ENCODE results near the gene ANK2. TPM values are rescaled to one million over a fixed set of nuclear protein-coding genes. Genes with fewer than 3 reads are reported as not detected.

ANK2 gene
- total RNA-seq, 1 experiment from 2014 or later, result 5.6 TPM

DNA sequence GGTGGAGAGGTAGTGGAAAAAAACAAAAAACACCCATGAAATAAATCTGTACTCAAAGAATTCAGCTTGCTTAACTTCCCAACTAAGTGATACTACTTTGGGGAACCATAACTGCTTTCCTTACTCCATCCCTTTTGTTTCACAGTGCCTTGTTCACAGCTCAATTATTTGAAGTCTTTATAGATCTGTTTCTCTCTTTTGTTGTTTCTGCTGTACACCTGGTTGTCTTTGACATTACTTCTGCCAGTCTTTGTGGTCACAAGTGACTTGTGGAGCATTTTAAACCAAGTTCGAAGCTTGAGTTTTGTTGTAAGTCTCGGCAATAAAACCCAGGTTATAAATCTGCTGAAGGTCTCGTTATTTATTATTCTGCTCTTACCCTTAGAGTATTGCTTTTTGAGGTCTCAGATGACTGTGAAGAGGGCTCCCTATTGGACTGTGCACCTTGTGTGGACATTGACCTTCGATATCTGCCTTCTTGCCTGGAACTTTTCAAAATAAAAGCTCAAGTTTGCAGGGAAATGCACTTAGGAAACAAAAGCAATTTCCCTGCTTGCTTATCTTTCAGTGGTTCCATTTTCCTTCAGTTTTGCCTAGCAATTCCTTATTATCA lies 59.8 kb downstream of the ANK2 start (continued):
- no peak for TF ChIP-seq FOSL1 (IDR thresholded peaks at IDR 0.05; ENCODE audit: low read depth)
- TF ChIP-seq, protein P1, sequence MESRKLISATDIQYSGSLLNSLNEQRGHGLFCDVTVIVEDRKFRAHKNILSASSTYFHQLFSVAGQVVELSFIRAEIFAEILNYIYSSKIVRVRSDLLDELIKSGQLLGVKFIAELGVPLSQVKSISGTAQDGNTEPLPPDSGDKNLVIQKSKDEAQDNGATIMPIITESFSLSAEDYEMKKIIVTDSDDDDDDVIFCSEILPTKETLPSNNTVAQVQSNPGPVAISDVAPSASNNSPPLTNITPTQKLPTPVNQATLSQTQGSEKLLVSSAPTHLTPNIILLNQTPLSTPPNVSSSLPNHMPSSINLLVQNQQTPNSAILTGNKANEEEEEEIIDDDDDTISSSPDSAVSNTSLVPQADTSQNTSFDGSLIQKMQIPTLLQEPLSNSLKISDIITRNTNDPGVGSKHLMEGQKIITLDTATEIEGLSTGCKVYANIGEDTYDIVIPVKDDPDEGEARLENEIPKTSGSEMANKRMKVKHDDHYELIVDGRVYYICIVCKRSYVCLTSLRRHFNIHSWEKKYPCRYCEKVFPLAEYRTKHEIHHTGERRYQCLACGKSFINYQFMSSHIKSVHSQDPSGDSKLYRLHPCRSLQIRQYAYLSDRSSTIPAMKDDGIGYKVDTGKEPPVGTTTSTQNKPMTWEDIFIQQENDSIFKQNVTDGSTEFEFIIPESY (IDR thresholded peaks at IDR 0.05; ENCODE audit: extremely low read depth, insufficient replicate concordance, low read length), result no peak
- TF ChIP-seq YY1 (IDR thresholded peaks at IDR 0.05; ENCODE audit: extremely low read depth, insufficient replicate concordance, low read depth, low read length), result no peak
- TF ChIP-seq, protein P2, sequence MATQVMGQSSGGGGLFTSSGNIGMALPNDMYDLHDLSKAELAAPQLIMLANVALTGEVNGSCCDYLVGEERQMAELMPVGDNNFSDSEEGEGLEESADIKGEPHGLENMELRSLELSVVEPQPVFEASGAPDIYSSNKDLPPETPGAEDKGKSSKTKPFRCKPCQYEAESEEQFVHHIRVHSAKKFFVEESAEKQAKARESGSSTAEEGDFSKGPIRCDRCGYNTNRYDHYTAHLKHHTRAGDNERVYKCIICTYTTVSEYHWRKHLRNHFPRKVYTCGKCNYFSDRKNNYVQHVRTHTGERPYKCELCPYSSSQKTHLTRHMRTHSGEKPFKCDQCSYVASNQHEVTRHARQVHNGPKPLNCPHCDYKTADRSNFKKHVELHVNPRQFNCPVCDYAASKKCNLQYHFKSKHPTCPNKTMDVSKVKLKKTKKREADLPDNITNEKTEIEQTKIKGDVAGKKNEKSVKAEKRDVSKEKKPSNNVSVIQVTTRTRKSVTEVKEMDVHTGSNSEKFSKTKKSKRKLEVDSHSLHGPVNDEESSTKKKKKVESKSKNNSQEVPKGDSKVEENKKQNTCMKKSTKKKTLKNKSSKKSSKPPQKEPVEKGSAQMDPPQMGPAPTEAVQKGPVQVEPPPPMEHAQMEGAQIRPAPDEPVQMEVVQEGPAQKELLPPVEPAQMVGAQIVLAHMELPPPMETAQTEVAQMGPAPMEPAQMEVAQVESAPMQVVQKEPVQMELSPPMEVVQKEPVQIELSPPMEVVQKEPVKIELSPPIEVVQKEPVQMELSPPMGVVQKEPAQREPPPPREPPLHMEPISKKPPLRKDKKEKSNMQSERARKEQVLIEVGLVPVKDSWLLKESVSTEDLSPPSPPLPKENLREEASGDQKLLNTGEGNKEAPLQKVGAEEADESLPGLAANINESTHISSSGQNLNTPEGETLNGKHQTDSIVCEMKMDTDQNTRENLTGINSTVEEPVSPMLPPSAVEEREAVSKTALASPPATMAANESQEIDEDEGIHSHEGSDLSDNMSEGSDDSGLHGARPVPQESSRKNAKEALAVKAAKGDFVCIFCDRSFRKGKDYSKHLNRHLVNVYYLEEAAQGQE (IDR thresholded peaks at IDR 0.05; ENCODE audit: low read depth), result no peak

DNA sequence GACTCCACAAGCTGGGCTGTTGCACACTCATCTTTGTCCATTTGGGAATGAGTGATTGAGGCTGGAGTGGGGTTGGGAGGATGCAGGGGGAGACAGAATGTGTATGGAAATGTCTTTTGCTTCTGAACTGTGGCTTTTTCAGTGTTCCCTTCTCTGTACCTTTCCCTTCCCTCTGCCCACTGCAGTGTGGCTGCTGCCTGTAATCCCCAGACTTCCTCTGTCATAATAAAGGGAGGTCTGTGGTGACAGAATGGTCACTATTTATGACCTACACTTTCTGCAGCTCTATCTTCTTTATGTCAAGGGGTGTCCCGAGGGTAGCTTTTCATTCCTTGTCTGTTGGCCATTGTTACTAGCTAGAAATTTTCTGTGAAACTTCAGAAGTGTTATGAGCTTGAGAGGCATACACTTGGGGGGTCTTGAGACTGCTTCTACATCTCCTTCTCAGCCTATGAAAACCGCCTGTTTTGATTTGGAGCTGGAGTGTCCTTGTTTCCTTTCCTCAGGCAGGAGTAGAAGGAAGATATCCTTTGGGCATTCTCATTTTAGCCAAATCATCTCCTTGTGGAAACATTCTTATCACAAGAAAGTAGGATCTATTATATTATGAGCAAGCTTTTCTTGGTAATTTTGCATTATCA lies 63.0 kb downstream of the ANK2 start:
- no peaks in the 10 kb centered on the region for H3K9me3 ChIP-seq (ENCODE audit: control insufficient read depth in 1 of 2, insufficient read depth in 1 of 2, low read depth in 1 of 2, low read length in 2 of 2)
- no peak for DNase-seq (ENCODE audit: low read depth, low spot score)
- H3K9ac ChIP-seq (ENCODE audit: low read length), result no peak overlapping the region
- intact Hi-C loops (cut with micrococcal nuclease), result no loop called here
- BruUV-seq (replicated peaks), result no TSS peak
- ChIA-PET POLR2A (no interaction called here), RAD21 (ENCODE audit: low non-redundant PET in 1 of 2, low total read pairs in 2 of 2, uncharacterized antibody in 2 of 2, unreplicated experiment in 2 of 2) (interaction anchor here in 1 of 2 experiments (0.7 kb wide), 1 partner anchor 135 kb away, joined by 3 read pairs; no protein-coding TSS in a partner anchor), CTCF (no interaction called here)
- no peaks in the 10 kb centered on the region for H3K36me3 ChIP-seq (ENCODE audit: control insufficient read depth in 1 of 2, insufficient read depth in 2 of 2, low read length in 2 of 2)
- H2AFZ ChIP-seq (ENCODE audit: low read depth, low read length, poor library complexity, severe bottlenecking), result no peak overlapping the region
- H4K20me1 ChIP-seq (ENCODE audit: insufficient read depth), result no peaks in the 10 kb centered on the region
- no peaks in the 10 kb centered on the region for H3K27me3 ChIP-seq (ENCODE audit: insufficient read depth, low read length)
- no peaks in the 10 kb centered on the region for H3K9me2 ChIP-seq (ENCODE audit: insufficient read depth)
- no peak overlapping the region for H3K4me3 ChIP-seq (replicated peaks in 1 of 2; ENCODE audit: low read depth in 1 of 2, low read length in 2 of 2)
- no peak for ATAC-seq
- no peaks in the 10 kb centered on the region for H3K4me1 ChIP-seq (ENCODE audit: control insufficient read depth in 1 of 2, insufficient read depth in 2 of 2, low read length in 2 of 2)
- TF ChIP-seq SIN3A (IDR thresholded peaks at IDR 0.05; ENCODE audit: low read depth), result no peak
- no peak overlapping the region for H3K27ac ChIP-seq (ENCODE audit: low read depth, low read length)
- no peak overlapping the region for H3K4me2 ChIP-seq (ENCODE audit: low read length)
- H3K79me2 ChIP-seq (ENCODE audit: insufficient read depth, low read length), result no peaks in the 10 kb centered on the region
